Tibial artery (tissue), 4 donors: ENCODE measurements around the gene VAX1.
"Not testable (repeated sequence)": the region's sequence is repeated elsewhere in the genome, so short reads cannot be mapped to it uniquely, and the experiment has no call there.

Experiments used
- DNase-seq, 2 donors: peaks; one replicate each; pipeline ENCODE4 v3.0.0-alpha.2; 2019
- H3K27ac ChIP-seq, 2 donors: fragments of 200-600 bp; sonication (generic) in 1 of 2; 1 replicate in 1 of 2; 2 replicates in 1 of 2; pipeline ENCODE4 v1.5.1; 2018 to 2019; ENCODE audit warnings: mild to moderate bottlenecking in 1 of 2
- H3K27me3 ChIP-seq, 2 donors: fragments of 200-600 bp; sonication (generic) in 1 of 2; one replicate each; pipeline versions ENCODE4 v1.5.1 to v1.6.0; 2016 to 2019
- H3K36me3 ChIP-seq, 3 donors: fragments of 200-600 bp; sonication (generic) in 2 of 3; one replicate each; pipeline ENCODE4 v1.5.1; 2016 to 2019; ENCODE audit warnings: mild to moderate bottlenecking in 2 of 3
- H3K4me1 ChIP-seq, 4 donors: fragments of 200-600 bp; sonication (generic) in 2 of 4; 1 replicate in 3 of 4; 2 replicates in 1 of 4; pipeline ENCODE4 v1.5.1; 2016 to 2019
- H3K4me3 ChIP-seq, 2 donors: fragments of 200-600 bp; sonication (generic) in 1 of 2; 1 replicate in 1 of 2; 2 replicates in 1 of 2; pipeline ENCODE4 v1.5.1; 2018 to 2019; ENCODE audit warnings: mild to moderate bottlenecking in 2 of 2
- H3K9me3 ChIP-seq, 3 donors: fragments of 200-600 bp; sonication (generic) in 1 of 3; one replicate each; pipeline ENCODE4 v1.5.1; 2016 to 2019
- intact Hi-C: fragments of 100-400 bp; cut with DNase I; formaldehyde crosslinking; loops from one replicate; pipeline ENCODE4 v1.15.0; 2023; ENCODE audit warnings: low total_unique reads
- TF ChIP-seq, protein P1 (sequence below), 2 experiments: fragments of 200-600 bp in 1 of 2; fragments of 450-650 bp in 1 of 2; IDR thresholded peaks; one replicate each; pipeline ENCODE4 v1.5.1; 2017 to 2019; ENCODE audit warnings: antibody characterized with exemption in 2 of 2, mild to moderate bottlenecking in 1 of 2, moderate library complexity in 1 of 2

The VAX1 gene

DNA sequence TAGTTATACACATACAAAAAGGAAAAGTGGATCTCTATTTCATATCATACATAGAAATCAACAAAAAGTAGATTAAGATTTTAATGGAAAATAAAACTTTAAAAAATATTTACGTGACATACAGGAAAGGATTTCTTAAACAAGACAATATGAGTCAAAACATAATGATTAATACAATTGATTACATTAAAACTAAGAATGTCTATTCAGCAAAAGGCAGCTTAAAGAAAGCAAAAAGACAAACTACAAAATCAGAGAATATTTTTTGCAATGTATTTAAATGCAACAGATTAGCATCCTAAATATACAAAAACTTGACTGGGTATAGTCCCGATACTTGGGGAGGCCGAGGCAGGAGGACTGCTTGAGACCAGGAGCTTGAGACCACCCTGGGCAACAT, 50.5 kb downstream of the VAX1 start:
- Histone ChIP-seq H3K4me3 (no peak overlapping the region), H3K4me1 (no peaks in the 10 kb centered on the region), H3K36me3 (no peaks in the 10 kb centered on the region), H3K27ac (no peak overlapping the region), H3K9me3 (no peaks in the 10 kb centered on the region), H3K27me3 (peaks cover 0 to 8% of the 10 kb centered on the region in 2 donors)
- intact Hi-C loops, result no loop called here
- no peak for DNase-seq
- TF ChIP-seq, protein P1, sequence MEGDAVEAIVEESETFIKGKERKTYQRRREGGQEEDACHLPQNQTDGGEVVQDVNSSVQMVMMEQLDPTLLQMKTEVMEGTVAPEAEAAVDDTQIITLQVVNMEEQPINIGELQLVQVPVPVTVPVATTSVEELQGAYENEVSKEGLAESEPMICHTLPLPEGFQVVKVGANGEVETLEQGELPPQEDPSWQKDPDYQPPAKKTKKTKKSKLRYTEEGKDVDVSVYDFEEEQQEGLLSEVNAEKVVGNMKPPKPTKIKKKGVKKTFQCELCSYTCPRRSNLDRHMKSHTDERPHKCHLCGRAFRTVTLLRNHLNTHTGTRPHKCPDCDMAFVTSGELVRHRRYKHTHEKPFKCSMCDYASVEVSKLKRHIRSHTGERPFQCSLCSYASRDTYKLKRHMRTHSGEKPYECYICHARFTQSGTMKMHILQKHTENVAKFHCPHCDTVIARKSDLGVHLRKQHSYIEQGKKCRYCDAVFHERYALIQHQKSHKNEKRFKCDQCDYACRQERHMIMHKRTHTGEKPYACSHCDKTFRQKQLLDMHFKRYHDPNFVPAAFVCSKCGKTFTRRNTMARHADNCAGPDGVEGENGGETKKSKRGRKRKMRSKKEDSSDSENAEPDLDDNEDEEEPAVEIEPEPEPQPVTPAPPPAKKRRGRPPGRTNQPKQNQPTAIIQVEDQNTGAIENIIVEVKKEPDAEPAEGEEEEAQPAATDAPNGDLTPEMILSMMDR (IDR thresholded peaks at IDR 0.05), result no peak

DNA sequence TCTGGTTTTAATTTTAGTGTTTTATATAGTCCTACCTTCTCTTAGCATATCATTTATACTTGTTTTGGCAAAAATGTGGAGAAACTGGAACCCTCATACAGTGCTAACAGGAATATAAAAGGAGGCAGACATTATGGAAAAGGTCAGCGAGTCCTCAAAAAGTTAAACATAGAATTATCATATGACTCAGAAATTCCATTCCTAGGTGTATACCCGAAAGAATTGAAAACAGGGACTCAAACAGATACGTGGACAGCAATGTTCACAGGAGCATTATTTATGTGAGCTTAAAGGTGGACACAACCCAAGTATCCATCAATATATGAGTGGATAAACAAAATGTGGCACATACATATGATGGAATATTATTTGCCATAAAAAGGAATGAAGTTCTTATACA, 51.5 kb downstream of the VAX1 start:
- Histone ChIP-seq H3K27ac (no peak overlapping the region), H3K27me3 (peaks cover 0 to 8% of the 10 kb centered on the region in 2 donors), H3K4me3 (no peak overlapping the region), H3K4me1 (no peaks in the 10 kb centered on the region), H3K9me3 (no peaks in the 10 kb centered on the region), H3K36me3 (no peaks in the 10 kb centered on the region)
- DNase-seq, result no peak
- TF ChIP-seq, protein P1 (IDR thresholded peaks at IDR 0.05), result no peak
- intact Hi-C loops, result no loop called here

DNA sequence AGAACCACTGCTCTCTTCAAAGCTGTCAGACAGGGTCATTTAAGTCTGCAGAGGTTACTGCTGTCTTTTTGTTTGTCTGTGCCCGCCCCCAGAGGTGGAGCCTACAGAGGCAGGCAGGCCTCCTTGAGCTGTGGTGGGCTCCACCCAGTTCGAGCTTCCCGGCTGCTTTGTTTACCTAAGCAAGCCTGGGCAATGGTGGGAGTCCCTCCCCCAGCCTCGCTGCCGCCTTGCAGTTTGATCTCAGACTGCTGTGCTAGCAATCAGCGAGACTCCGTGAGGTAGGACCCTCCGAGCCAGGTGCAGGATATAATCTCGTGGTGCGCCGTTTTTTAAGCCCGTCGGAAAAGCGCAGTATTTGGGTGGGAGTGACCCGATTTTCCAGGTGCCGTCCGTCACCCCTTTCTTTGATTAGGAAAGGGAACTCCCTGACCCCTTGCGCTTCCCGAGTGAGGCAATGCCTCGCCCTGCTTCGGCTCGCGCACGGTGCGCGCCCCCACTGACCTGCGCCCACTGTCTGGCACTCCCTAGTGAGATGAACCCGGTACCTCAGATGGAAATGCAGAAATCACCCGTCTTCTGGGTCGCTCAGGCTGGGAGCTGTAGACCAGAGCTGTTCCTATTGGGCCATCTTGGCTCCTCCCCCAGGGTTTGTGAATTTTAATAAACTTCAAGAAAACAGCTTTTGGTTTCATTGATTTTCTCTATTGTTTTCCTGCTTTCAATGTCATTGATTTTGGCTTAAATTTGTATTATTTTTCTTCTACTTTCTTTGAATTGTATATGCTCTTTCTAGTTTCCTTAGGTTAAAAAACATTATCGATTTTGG, 53.4 kb downstream of the VAX1 start:
- DNase-seq, H3K4me1 ChIP-seq, H3K4me3 ChIP-seq, H3K27ac ChIP-seq, H3K27me3 ChIP-seq, H3K36me3 ChIP-seq, intact Hi-C loops, H3K9me3 ChIP-seq: not testable (repeated sequence)
